Liver (tissue), 9 donors: Measurements from ENCODE around the gene PKD1. TPM values are rescaled to one million over a fixed set of nuclear protein-coding genes. Genes with fewer than 3 reads are reported as not detected.
"Not testable (repeated sequence)": the region's sequence is repeated elsewhere in the genome, so short reads cannot be mapped to it uniquely, and the experiment has no call there.

Experiments
- DNase-seq: peaks from one replicate; pipeline ENCODE4 v3.0.0-alpha.2; 2017; ENCODE audit warnings: low spot score
- H3K27ac ChIP-seq, 2 donors: one replicate each; pipeline ENCODE4 v1.7.0; 2013; ENCODE audit warnings: inconsistent platforms in 2 of 2, low read length in 2 of 2, control low read depth in 1 of 2, low read depth in 1 of 2, mild to moderate bottlenecking in 1 of 2
- H3K27me3 ChIP-seq, 4 donors: one replicate each; pipeline versions ENCODE4 v1.6.1 to v1.7.0; 2013; ENCODE audit warnings: low read length in 3 of 4, inconsistent platforms in 1 of 4, mild to moderate bottlenecking in 1 of 4, moderate library complexity in 1 of 4; ENCODE audit not compliant: control insufficient read depth in 4 of 4, insufficient read depth in 4 of 4
- H3K36me3 ChIP-seq, 4 donors: one replicate each; pipeline versions ENCODE4 v1.6.1 to v1.7.0; 2013; ENCODE audit warnings: low read length in 3 of 4, mild to moderate bottlenecking in 3 of 4, low read depth in 1 of 4, moderate library complexity in 1 of 4; ENCODE audit not compliant: control insufficient read depth in 4 of 4, insufficient read depth in 3 of 4
- H3K4me1 ChIP-seq, 4 donors: one replicate each; pipeline versions ENCODE4 v1.6.1 to v1.7.0; 2013; ENCODE audit warnings: low read length in 3 of 4, mild to moderate bottlenecking in 3 of 4, moderate library complexity in 1 of 4; ENCODE audit not compliant: control insufficient read depth in 4 of 4, insufficient read depth in 4 of 4
- H3K4me3 ChIP-seq, 3 donors: one replicate each; pipeline versions ENCODE4 v1.6.1 to v1.7.0; 2013; ENCODE audit warnings: low read length in 3 of 3, control low read depth in 1 of 3, low read depth in 1 of 3, mild to moderate bottlenecking in 1 of 3
- H3K9ac ChIP-seq, 2 donors: one replicate each; pipeline ENCODE4 v1.7.0; 2013; ENCODE audit warnings: low read length in 2 of 2, mild to moderate bottlenecking in 2 of 2, moderate library complexity in 2 of 2, control low read depth in 1 of 2, low read depth in 1 of 2
- H3K9me3 ChIP-seq, 4 donors: one replicate each; pipeline versions ENCODE4 v1.6.1 to v1.7.0; 2013; ENCODE audit warnings: low read length in 3 of 4; ENCODE audit not compliant: control insufficient read depth in 4 of 4
- ATF3 ChIP-seq: IDR thresholded peaks from 2 replicates; pipeline ENCODE4 v1.6.1; 2016; ENCODE audit warnings: antibody characterized with exemption
- NR2F2 ChIP-seq: IDR thresholded peaks from 2 replicates; pipeline ENCODE4 v1.6.1; 2016; ENCODE audit warnings: antibody characterized with exemption
- RXRA ChIP-seq, 2 donors: IDR thresholded peaks; 2 replicates each; pipeline ENCODE4 v1.6.1; 2017 to 2018; ENCODE audit warnings: antibody characterized with exemption in 2 of 2, mild to moderate bottlenecking in 1 of 2
- YY1 ChIP-seq: IDR thresholded peaks from 2 replicates; pipeline ENCODE4 v1.6.1; 2016; ENCODE audit warnings: antibody characterized with exemption, mild to moderate bottlenecking
- WGBS: extraction: QIAGEN DNeasy Blood & Tissue Kit; methylation state at CpG from one replicate; pipeline ENCODE4 v1.1.7; 2013; 5-methylcytosine and 5-hydroxymethylcytosine counted together
- polyA plus RNA-seq, 2 donors: library from polyadenylated mRNA; stranded (reverse) in 1 of 2; unstranded in 1 of 2; fragments of 200-250 nt in 1 of 2; fragments of >200 nt in 1 of 2; fragmentation: Nextera tagmentation in 1 of 2; extraction: Ambion mirVana in 1 of 2; gene quantifications; one replicate each; pipeline versions ENCODE4 v1.2.1 to v1.2.3, GENCODE V29; 2013 to 2015
- total RNA-seq, 2 donors: library from RNA; depleted of rRNA; stranded (reverse); fragments of >200 nt; gene quantifications; one replicate each; pipeline ENCODE4 v1.2.3, GENCODE V29; 2014
- donor health status: healthy.
- donor health status: healthy.
- donor health status: healthy.
- donor health status: healthy.
- donor health status: healthy.

The PKD1 gene
- total and polyA plus RNA-seq, 4 donors: 8.0 to 58.4 (median 25.6) TPM

DNA sequence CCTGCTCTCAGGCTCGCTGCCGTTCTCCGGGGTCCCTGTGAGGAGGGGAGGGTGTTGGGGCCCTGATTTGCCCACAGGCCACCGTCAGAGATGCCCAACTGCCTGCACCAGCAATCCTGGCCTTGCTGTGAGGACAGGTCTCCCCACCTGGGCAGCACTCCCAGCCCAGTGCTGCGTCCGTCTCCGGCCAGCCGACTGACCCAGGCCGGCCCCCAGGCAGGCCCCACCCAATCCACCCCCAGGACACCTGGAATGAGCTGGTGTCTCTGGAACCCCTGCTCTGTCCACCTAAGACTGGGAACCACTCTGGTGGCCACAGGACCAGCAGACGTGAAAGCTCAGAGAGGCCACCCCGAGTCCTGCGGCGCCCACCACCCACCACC, 20.1 kb downstream of the PKD1 start:
- Histone ChIP-seq H3K27ac (no peak overlapping the region), H3K4me3 (no peak overlapping the region), H3K9ac (no peak overlapping the region), H3K9me3 (no peaks in the 10 kb centered on the region), H3K27me3 (no peaks in the 10 kb centered on the region), H3K36me3 (peaks cover 0 to 10% (median 4%) of the 10 kb centered on the region in 4 donors), H3K4me1 (peaks cover 0 to 1% (median 0%) of the 10 kb centered on the region in 4 donors)
- DNase-seq: no peak
- TF ChIP-seq NR2F2: no peak
- no peak for TF ChIP-seq ATF3
- TF ChIP-seq RXRA (IDR thresholded peaks at IDR 0.05): no peak
- TF ChIP-seq YY1: no peak
- WGBS: 93% methylated on average over 13 of the region's 13 CpGs

DNA sequence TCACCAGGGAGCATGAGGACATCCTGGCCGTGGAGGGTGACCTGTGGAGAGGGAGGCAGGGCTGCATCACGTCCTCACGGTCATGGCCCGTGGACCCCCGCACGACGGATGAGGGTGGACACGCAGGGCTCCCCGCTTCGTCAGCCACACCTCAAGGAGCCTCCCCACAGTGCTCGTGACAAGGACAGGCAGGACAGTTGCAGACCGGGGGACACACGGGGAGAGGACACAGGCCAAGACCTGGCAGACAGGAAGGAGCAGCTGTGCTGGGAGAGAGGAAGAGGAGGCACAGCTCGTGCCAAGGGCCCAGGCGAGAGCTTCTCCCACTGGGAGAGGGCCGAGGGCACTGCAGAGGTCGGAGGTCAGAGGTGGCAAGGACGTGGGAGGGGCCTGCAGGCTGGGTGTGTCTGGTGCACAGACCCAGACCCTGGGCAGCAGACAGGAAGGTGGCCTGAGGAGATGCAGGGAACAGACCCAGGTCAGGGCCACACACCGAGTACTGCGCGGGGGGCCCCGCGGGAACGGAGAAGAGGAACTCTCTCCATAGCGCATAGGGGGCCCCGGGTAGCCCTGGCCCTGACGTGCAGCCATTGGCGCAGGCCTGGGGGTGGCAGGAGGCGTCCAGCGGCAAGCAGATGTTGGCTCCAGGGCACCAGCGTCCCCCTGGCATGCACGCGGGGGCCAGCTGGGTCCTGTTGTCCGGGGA, 20.7 kb downstream of the PKD1 start:
- not testable (repeated sequence) for DNase-seq, H3K27ac ChIP-seq, H3K9ac ChIP-seq, H3K4me3 ChIP-seq, H3K9me3 ChIP-seq, H3K4me1 ChIP-seq, H3K27me3 ChIP-seq
- WGBS: 86% methylated on average over 34 of the region's 34 CpGs
- peaks cover 0 to 14% (median 5%) of the 10 kb centered on the region in 4 donors for H3K36me3 ChIP-seq

- not testable (repeated sequence) for H3K4me1 ChIP-seq, H3K27me3 ChIP-seq, H3K9ac ChIP-seq, H3K9me3 ChIP-seq, H3K4me3 ChIP-seq, DNase-seq, H3K27ac ChIP-seq
- peaks cover 0 to 16% (median 6%) of the 10 kb centered on the region in 4 donors for H3K36me3 ChIP-seq
- 97% methylated on average over 26 of the region's 26 CpGs for WGBS
These were observed 21.5 kb downstream of the PKD1 start for GRCh38 chr16:2114225-2114624.

DNA sequence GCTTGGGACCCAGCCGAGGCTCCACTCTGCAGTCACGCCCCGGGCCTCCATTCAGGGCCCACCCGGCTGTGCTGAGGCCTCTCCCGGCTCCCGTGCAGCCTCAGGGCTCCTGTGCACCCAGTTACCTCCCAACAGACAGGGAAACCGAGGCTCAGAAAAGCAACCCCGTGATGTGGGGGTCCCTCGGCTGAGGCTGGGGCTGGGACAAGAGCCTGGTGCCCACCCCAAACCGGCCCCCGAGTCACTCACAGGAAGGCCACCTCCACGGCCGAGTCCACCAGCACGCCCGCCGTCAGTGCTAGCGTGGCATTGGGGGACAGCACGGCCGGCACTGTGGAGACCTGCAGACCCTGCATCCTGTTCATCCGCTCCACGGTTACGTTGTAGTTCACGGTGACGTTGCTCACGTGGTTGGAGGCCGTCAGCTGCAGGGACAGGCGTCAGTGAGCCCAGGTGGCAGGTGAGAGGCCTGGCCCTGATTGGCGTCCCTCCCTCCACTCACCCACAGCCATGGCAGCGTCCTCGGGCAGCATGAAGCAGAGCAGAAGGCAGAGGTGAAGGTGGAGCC, 23.1 kb downstream of the PKD1 start:
- not testable (repeated sequence) for H3K4me1 ChIP-seq, H3K9ac ChIP-seq, H3K9me3 ChIP-seq, H3K27ac ChIP-seq, H3K4me3 ChIP-seq, DNase-seq, H3K27me3 ChIP-seq
- WGBS: 90% methylated on average over 30 of the region's 30 CpGs
- peaks cover 0 to 24% (median 9%) of the 10 kb centered on the region in 4 donors for H3K36me3 ChIP-seq

DNA sequence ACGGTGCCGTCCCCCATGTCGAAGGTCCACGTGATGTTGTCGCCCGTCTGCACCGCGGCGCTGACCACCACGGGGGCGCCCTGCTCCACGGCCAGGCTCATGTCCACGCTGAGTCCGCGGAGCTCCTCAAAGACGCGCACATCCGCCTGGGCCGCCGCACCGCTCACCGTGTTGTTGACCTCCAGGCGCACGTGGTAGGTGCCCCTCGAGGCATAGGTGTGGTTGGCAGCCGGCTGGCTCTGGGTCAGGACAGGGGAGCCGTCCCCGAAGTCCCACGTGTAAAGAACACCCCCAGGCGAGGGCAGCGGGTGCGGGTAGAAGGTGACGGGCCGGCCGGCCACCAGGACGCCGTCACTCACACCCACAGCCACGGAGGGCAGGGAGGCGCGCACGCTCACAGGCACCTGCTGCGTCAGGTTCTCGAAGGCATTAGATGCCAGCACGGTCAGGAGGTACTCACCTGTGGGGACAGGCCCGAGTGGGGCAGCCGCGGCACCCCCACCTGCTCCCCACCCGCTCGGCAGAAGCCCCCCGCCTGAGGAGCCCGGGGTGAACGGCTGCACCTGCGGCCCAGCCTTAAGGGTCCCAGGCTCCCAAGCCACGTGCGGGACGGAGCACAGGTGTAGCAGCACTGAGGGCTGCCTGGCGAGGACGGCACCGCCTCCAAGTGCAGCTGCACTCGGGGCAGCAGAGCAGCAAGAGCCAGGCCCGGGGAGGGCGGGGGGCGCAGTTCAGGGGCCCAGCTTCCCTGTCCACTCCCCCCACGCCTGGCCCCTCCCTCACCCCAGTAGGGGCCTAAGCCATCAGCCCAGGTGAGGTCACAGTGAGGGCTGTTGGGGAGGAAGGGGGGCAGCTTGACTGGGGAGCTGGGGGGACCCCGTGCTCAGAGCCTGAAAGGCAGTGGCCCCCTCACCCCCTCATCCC, 24.0 kb downstream of the PKD1 start:
- H3K36me3 ChIP-seq: peaks cover 0 to 26% (median 12%) of the 10 kb centered on the region in 4 donors
- H3K9ac ChIP-seq, DNase-seq, H3K4me1 ChIP-seq, H3K4me3 ChIP-seq, H3K27ac ChIP-seq, H3K9me3 ChIP-seq, H3K27me3 ChIP-seq: not testable (repeated sequence)
- 97% methylated on average over 63 of the region's 65 CpGs for WGBS

GRCh38 chr16:2111009-2111353, 24.7 kb downstream of the PKD1 start:
- DNase-seq, H3K9me3 ChIP-seq, H3K4me3 ChIP-seq, H3K27me3 ChIP-seq, H3K9ac ChIP-seq, H3K27ac ChIP-seq, H3K4me1 ChIP-seq: not testable (repeated sequence)
- 97% methylated on average over 36 of the region's 36 CpGs for WGBS
- peaks cover 0 to 26% (median 11%) of the 10 kb centered on the region in 4 donors for H3K36me3 ChIP-seq

GRCh38 chr16:2110332-2111008, 25.2 kb downstream of the PKD1 start:
- not testable (repeated sequence) for H3K4me1 ChIP-seq, H3K27me3 ChIP-seq, H3K9ac ChIP-seq, DNase-seq, H3K4me3 ChIP-seq, H3K27ac ChIP-seq, H3K9me3 ChIP-seq
- 88% methylated on average over 43 of the region's 43 CpGs for WGBS
- peaks cover 0 to 27% (median 12%) of the 10 kb centered on the region in 4 donors for H3K36me3 ChIP-seq
